GM18499 (cell line): ENCODE results near the gene ADAMTS8.

ENCODE experiments used
- ATAC-seq: cut with Tn5 transposase; IDR thresholded peaks from one replicate; pipeline ENCODE4 v1.9.1; 2021; ENCODE audit warnings: moderate number of reproducible peaks; ENCODE audit not compliant: insufficient read depth, unreplicated experiment

The ADAMTS8 gene

DNA sequence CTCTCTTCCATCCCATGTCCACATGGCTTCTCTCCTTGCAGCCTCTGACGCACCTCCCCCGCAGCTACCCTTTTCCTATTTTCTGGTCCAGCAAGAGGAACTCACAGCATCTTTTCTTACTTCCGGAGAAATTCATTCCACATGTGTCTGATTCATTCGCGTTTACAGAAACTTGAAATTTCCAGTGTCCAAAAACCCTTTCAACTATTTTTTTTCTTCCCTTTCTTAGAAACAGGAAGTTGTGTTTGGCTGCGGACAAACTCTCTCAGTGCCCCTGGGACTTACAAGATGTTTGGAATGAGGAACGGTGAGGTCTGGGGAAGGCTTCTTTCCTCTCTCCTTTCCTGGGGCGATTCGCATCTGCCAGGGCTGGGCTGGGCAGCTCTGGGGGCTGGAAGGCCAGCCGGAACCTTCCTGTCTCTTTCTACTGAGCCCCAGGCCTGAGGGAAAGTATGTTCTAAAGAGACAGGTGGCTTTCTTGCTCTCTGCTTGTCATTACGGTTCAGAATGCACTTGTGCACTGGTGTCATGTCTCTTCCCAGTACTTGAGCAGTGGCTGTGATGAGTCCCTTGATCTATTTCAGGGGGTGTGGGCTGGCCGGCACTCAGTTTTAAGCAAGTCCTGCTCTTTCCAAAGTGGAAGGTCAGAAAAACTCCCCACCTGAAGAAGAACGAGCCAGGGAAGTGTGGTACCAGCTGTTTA is 27.5 kb downstream of the ADAMTS8 start:
- ATAC-seq = no peak

DNA sequence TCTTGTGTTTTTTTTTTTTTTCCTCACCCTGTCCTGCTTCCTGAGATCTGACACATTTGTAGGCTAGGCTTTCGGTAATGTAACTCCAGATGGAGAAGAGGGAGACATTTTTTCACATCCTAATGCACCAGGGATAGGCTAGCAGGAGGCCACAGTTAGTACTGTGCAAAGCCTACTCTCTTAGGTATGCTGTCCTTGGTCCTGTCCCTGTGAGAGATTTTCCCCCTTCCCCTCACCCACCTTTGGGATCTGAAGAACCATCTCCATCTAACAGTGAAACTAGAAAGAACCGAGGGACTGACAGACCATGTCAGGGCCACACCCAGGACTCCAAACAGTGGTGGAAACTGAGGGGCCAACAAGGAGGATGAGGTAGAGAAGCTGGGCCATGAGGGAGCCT is 29.2 kb downstream of the ADAMTS8 start:
- no peak for ATAC-seq

DNA sequence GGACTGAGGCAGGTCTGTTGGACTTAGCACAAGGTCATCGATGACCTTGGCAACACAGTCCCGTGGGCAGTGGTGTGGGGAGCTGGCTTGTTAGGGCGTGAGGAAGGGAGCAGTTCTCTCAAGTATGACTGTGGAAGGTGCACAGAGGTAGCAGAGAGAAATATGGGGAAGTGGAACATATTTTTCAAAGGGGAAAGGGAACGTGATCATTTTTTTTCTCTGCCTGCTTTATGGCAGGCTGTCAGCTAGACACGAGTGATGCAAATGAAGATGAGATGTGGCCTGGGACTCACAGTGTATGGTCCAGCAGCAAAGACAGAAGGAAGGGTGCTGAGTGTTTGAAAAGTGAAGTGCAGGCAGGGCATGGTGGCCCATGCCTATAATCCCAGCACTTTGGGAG is 30.6 kb downstream of the ADAMTS8 start:
- ATAC-seq = no peak

DNA sequence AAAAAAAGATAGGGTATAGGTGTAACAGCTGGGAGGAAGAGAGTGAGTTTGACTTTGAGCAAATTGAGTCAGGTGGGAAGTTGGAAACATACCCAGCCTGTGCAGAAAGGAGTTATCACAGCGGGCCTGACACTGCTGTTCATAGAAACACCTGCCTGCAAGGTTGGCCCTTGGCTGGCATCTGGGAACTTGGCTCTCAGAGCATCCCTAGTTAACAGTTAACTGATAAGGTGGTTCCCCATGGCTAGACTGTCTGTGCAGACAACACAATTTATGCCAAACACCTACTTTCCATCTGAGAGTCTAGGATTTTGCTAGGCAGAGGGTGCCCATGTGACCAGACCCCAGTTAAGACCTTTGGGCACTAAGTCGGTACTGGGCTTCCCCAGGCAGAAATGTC is 31.4 kb downstream of the ADAMTS8 start:
- ATAC-seq = no peak

DNA sequence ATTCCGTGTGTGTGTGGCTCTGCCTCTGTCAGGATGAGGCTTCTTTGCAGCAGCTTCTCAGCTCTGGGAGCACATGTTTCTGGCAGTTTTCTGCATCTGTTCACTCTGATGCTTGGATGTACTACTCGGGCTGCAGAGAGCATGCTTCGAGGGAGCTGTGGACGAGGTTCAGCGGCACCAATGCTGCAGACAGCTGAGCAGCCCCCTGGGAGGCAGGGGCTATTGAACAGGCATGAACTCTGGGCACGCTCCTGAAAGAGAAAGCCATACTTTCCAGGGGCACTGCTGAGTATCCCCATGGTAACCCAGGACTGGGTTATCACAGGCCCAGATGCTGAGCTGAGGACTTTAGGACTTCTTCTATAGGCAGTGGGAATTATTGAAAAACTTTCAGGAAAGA is 33.8 kb downstream of the ADAMTS8 start:
- ATAC-seq = no peak

DNA sequence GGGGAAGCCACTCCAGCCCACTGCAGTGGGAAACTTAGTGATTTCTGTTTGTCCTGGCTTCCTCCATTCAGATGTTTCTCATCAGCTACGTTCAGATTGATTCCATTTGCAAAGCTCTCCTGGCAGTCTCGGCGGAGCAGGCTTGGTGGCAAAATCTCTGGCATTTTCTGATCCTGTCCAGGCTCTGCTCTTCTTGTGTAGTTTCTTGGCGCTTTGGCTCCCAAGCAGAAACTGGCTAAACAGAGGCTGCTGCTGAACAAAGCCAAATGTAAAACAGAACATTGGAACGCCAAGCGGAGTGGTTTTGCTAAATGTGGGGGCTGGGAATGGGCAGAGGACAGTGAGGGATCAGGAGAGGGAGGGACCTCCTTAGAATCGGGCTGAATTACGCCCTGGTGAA is 36.7 kb downstream of the ADAMTS8 start:
- no peak for ATAC-seq

DNA sequence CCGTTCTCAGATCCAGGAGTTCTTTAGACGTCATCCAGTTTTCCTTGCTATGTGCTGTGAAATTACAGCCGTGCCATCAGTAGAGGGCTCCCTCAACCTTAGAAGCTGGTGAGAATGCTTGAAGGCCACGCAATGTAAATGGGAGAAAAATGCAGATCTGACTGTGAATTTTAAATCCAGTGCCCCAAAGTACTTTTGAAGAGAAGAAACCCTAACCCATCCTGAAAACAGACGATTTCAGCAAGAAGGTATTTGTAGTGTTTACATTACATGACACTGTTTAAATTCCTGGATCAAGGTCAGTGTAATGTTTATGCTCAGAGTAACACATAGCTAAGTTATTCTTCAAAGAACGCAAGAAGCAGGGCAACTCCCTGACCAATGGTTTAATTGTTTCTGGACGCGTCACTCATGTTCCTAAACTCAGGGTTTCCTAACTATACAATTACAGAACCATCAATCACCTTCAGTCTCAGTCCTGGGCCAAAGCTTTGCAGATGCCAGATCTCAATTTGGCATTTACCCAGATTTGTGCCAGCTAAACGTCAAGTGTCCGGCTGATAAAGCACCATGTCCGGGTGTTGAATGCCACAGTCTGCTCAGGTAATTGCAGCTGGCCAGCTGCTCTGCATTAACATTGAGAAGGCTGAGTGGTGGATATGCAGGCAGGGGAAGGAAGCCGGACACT is 38.2 kb downstream of the ADAMTS8 start:
- ATAC-seq = no peak

DNA sequence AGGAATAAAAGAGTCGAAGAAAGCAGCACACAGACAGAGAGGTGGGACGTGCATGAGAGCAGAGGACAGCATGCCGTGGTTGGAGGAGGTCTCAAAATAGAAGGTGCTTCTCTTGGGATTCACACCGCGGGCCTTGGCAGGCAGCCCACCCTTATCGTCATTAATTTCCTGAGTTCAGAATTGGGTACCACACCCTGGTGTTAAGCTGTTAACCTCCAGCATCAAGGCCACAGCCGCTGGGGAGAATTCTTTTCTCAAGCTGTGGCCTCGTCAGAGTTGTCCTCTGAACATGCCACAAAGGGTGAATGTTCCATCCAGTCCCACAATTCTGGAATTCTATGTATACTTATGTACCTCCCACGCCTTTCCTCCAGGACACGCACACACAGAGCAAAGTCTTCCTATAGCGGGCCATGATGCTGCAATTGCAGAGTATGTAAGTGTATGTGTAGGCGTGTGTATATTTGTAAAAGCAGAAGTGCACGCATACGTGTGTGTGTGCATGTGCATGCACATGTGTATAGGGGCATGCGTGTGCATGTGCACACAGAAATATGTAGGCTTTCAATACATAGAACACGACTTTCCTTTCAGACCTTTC is 39.0 kb downstream of the ADAMTS8 start:
- no peak for ATAC-seq

DNA sequence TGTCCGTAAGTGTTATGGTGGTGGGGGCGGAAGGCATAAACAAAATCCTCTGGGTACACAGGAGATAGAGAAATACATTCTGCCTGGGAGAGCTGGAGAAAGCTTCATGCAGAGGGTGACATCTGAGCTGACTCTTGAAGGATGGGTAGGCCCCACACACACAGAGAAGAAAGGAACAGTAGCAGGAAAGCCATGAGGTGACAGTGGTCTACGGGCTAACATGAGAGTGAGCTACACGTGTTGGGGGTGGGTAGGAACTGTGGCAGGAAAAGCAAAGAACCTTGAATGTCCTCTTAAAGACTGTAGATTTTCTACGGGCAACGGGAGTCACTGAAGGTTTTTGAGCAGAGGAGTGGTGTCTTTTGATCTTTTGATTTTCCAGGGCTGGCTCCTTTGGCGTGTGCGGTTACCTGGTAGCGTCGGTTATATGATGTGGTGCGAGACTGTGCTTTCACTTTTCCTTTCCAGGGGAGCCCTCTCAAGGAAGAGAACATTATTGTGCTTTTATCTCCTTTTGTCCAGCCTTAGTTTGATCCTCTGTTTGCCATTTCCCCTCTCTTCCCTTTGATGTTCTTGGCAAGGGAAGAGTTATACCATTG is 39.7 kb downstream of the ADAMTS8 start:
- ATAC-seq = no peak

DNA sequence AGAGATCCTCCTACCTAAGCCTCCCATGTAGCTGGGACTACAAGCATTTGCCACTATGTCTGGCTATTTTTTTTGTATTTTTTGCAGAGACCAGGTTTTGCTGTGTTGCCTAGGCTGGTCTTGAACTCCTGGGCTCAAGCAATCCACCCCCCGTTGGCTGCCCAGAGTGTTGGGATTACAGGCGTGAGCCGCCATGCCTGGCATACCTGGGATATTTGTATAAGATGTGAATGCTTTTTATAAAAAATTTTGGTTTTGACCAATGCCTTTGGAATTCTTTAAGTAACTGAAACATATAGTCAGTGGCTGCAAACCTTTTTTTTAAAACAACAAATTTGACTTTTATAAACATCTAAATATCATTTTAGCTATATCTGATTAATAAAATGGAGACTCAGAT is 42.4 kb downstream of the ADAMTS8 start:
- ATAC-seq = no peak

DNA sequence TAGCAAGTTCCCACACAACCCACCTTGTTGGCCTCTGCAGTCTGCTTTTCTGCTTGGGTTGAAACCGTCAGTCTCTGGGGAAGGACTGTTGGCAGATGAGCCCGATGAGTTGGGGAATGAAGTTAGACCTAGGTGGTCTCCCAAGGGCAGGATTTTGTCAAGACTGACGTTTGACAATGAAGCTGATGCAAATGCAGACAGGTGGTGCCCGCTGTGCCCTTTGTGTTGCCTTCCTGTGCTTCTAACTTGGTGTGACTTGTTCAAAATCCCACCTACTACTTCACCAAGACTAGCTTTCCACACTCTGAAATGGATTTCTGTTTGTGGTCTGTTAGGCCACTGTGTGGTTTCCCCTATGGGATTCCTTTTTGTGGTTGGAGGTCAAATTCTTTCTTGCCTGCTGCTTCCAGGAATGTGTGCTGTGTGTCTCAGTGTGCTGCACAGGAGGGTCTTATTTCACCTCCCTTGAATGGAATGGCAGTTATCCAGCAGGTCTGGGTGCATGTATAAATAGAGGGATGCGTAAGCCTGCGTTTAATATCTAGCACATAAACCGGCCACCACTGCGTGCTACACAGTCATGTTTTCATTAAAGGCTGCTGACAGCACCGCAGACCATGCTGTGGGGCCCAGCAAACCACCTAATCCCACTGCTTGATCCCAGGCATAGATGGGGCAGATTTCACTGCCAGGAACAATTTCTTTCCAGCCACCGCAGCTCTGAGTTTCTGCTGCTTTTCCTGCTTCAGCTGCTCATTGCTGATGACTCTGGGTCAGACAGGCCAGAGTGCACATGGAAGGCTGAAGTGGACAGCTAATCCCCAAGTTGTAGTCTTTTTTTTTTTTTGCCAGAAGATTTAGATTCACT is 44.8 kb downstream of the ADAMTS8 start:
- ATAC-seq = no peak

DNA sequence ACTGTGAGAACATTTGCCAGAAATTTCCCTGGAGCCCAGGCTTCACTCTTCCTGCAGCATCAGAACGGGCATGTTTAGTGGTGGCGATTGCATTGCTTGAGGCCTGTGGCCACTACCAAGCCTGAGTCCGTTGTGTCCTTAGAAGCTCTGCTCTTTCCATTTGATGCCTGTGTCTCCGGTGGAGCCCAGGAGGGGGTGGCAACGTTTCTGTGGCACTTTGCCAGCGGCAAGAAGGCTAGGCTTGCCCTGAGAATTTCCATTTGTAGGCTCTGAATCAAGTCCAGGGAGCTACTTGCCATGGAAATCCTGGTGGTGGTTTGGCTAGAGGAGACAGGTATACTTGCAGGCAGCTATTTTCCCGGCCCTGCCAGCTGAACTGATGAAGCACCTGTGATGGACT is 47.1 kb downstream of the ADAMTS8 start:
- no peak for ATAC-seq

DNA sequence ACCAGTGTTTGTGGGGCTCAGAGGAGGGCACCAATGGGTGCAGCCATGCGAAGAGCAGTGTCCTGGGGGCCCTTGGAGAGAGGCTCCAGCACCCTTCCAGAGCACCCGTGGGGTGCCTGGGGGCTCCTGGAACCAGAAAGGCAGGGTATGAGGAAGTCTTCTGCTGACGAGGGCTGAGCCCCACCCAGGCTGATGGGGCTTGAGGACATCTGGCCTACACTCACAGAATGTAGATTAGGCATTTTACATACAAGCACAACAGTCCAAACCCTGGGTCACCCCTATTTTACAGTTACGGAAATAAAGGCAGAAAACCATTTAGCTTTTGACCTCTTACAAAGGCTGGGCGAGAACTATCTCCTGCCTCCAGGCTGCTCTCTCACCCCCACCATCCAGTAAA is 47.6 kb downstream of the ADAMTS8 start:
- no peak for ATAC-seq

DNA sequence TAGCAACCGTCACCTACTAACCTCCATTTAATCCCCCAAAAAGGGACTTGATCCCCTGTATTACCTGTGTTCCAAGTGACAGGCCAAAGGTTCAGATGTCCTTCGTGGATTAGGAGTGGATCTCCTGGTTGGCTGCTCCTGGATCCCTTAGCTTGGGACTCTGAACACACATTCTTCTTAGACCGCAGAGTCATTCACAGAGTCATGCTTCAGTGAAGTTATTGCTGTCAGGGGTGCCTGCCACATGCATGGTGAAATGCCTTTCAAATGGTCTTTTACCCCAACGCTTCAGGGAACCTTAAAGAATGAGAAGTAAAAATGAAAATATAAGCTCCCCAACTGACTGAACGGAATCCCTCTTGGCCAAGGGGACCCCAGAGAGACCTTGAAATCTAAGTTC is 49.1 kb downstream of the ADAMTS8 start:
- no peak for ATAC-seq

DNA sequence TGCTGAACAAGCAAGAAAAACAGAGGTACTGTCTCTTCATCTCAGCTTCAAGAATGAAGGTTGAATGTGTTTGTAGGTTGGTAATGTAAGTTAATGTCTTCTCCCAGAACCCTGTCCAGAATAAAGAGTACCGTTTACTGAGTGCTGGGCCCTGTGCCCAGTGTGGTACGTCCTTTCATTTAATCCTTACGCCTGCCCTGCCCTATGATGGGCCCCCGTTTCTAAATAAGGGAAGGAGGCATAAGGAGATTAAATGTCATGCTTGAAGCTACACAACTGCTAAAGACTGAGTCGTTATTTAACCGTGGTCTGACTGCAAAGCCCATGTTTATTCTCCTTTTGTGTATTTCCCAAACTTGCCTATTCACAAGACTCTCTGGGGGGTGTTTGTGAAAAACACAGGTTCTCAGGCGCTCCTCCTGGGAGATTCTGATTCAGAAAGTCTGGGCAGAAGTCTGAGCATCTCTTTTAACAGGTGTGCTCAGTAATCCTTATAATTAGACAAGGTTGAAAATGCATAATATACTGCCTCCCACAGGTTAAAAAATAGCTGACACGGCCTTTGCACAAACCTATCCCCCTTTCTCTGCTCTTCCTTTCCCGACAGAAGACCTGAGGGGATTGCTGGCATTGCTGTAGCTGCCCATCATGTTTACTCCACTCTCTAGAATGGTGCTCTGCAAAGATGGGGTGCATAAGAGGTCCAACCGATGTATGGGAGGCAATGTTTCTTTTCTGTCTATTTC is 57.4 kb downstream of the ADAMTS8 start:
- ATAC-seq = no peak

DNA sequence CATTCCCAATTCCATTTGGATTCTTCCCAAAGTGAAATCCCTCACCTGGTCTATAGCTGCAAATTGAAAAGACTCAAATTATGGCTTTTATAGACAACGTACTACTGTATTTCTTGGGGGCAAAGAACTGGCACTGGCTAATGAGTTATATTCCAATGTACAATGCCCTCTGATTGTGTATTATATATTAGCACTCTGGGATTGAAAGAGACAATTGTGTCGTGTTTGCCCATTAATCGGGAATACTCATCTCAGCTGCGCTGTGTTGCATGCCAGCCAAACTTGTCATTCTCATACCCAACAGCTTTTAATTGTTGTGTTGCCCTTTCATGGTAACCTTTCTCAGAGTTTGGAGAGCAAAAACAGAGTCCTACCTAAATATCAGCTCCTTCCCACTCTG is 58.7 kb downstream of the ADAMTS8 start:
- ATAC-seq = no peak

DNA sequence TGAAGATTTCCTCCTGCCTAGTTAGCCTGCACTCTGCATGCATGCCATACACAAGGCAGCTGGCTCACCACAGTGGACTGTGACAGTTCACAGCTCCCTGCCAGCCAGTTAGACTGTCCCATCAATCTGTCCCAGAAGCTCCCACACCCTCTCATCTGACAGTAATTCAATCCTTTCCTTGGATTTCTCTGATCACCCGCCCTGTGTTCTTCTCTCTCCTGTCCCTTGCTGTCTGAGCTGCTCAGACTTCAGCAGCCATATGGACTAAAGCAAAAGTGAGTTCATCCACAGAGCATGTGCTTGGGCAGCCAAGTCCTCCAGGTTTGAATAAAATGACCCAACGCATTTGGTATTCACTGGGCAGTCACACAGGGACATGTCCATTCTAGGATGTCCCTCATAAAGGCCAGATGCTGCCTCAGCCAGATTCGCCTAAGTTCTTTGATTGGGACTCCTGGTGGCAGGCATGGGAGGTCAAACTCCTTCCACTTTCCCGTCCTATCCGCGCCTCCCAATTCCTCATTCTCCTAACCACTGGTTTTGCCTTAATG is 59.2 kb downstream of the ADAMTS8 start:
- ATAC-seq = no peak

DNA sequence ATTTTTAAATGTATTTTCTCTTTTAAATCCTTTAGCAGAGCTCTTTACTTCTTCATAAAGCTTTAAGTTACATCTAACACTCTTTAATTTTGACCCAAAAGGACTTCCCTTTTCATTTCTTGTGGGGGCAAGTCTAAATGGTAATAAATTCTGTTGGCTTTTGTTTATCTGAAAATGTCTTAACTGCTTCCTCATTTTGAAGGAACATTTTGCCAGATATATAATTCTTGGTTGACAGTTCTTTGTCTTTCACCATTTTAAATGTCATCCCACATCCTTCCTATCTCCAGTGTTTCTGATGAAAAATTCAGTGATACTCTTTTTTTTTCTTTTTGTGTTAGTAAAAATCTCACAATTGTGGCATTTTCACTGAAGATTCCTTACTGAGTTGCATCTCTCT is 69.0 kb downstream of the ADAMTS8 start:
- no peak for ATAC-seq

DNA sequence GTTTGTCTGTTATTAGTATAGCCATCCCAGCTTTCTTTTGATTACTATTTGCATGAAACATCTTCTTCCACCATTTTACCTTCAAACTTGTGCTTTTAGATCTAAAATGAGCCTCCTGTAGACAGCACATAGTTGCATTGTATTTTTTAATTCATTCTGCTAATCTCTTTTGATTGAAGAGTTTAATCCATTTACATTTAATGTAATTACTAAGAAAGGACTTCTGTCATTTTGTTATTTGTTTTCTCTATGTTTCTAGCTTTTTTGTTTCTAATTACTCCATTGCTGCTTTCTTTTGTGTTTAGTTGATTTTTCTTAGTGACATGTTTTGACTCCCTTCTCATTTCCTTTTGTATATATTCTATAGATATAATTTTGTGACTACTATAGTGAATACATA is 70.0 kb downstream of the ADAMTS8 start:
- no peak for ATAC-seq
